Measurements from ENCODE around the gene PVALEF.
"Not testable (repeated sequence)": the region's sequence is repeated elsewhere in the genome, so short reads cannot be mapped to it uniquely, and the experiment has no call there.

Gene PVALEF

GRCh38 chr17:81144423-81144781 is 20.9 kb upstream of the PVALEF start:
- DNase-seq (ENCODE audit: low read depth), result no peak

GRCh38 chr17:81146208-81146607 is 19.1 kb upstream of the PVALEF start:
- DNase-seq (ENCODE audit: low read depth), result not testable (repeated sequence)

GRCh38 chr17:81147701-81148100 is 17.6 kb upstream of the PVALEF start:
- DNase-seq (ENCODE audit: low read depth), result no peak

GRCh38 chr17:81148571-81148970 is 16.7 kb upstream of the PVALEF start:
- DNase-seq (ENCODE audit: low read depth), result no peak

DNA sequence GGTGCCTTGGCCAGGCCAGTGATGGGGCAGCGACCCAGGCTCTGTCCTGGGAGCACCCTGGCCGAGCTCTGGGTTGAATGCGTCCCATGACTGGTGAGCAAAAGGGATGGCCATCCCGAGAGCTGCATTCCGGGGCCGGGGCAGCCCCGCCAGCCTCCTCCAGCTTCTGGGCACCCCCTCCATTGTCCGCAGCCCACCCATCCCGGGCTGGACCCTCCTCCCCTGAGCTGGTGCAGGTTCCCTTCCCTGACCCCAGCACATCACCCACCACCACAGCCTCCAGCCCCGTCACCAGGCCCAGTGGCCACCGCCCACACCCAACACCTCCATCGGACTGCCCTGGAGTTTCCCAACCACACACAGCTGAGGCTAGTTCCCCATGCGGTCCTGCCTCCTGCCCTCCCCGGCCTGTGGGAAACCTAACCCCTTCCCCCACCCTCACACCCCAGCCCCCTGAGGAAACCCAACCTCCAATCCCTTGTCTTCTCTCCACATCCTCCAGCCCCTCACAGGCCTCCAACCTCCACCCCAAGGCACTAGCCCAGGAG is 16.2 kb upstream of the PVALEF start:
- no peak for DNase-seq (ENCODE audit: low read depth)

- DNase-seq (ENCODE audit: low read depth), result no peak
These were observed 14.8 kb upstream of the PVALEF start for GRCh38 chr17:81150377-81151077.

DNA sequence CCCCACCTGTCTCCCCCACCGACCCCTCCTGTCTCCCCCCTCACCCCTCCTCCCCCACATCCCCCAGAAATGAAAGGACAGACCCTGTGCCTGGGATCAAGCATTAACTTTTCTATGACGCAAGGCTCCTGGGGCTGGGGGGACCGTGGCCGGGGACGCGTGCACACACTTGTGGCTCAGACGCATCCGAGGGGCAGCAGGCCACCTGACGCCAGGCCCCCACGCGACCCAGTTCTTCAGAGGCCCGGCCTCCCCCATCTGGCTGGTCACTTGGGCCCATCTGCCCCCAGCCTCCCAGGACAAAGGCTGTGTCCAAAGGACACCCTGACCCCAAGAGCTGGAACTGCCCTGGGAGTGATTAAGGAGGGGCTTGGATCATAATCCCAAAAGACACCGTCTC is 14.0 kb upstream of the PVALEF start:
- DNase-seq (ENCODE audit: low read depth), result no peak

- DNase-seq (ENCODE audit: low read depth), result no peak
These were observed 12.9 kb upstream of the PVALEF start for GRCh38 chr17:81152288-81152828.

GRCh38 chr17:81153340-81153803 is 11.9 kb upstream of the PVALEF start:
- no peak for DNase-seq (ENCODE audit: low read depth)

DNA sequence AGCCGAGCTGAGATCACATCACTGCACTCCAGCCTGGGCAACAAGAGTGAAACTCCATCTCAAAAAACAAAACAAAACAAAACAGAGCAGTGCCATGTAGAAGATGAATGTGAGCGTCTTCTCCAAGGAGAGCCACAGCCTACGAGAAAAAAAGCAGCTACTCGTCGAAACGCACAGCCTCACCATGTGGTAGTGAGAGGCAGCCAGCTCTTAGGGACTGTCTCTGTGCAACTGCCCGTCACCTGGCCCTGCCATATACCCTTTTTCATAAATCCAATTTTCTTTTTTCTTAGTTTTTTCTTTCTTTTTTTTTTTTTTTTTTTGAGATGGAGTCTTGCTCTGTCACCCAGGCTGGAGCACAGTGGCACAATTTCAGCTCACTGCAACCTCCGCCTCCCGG is 11.3 kb upstream of the PVALEF start:
- DNase-seq (ENCODE audit: low read depth), result not testable (repeated sequence)

DNA sequence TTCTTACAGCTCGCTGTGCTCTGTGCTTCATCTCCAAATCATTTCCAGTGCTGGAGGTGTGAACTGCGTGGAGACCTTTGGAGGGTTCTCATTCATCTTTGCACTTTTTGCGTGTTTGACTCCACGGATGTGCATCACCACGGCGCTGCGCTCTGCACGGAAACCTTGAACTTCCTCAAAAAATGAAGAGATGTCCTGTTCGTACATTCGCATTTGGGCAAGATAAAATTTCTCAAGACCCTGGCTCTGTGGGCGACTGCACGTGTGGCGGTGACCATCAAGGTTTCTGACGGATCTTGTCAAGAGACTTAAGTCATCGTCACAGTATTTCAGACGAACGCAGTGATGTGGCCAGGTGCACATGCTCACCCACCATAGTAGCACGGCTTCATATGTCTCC is 10.3 kb upstream of the PVALEF start:
- DNase-seq (ENCODE audit: low read depth), result no peak

GRCh38 chr17:81156866-81157805 is 8.2 kb upstream of the PVALEF start:
- no peak for DNase-seq (ENCODE audit: low read depth)

GRCh38 chr17:81157848-81158687 is 7.2 kb upstream of the PVALEF start:
- DNase-seq (ENCODE audit: low read depth), result no peak

DNA sequence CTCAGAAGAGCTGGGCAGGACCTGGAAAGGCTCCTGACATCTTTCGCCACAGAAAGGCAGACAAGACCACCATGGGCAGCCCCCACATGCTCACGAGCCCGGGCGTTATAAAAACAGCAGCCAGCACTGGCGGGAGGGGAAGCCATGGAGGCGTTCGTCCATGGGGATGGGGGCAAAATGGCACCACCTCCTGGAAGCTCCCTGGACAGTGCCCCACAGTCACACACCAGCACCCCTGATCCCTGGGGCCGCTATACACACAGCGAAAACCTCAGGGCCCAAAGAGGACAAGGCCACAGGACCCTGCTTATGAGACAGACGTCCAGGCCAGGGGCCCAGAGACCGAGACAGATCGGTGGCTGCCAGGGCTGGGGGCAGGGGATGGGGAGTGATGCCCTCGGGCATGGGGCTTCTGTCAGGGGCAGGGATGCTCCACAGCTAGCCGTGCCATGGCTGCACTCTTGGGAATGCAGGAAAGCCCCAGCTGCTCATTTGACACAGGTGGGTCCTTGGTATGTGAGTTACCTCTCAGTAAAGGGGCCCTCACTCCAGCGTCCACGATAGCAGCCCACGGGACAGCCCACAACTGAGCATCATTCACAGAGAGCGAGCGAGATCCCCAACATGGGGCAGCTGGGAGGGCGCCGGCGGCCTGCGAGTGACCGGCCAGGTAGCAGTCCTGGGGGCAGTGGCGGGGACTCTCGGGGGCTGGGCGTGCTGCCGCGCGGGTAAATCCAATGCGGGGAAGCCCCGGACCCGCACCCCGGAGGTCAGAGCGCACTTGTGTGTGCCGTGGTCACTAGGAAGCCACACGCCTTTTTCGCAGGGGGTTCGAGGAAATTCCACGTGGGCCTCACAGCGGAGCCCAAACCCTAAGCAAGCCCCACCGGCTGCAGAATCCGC is 6.4 kb upstream of the PVALEF start:
- no peak for DNase-seq (ENCODE audit: low read depth)

GRCh38 chr17:81159611-81160265 is 5.6 kb upstream of the PVALEF start:
- no peak for DNase-seq (ENCODE audit: low read depth)

DNA sequence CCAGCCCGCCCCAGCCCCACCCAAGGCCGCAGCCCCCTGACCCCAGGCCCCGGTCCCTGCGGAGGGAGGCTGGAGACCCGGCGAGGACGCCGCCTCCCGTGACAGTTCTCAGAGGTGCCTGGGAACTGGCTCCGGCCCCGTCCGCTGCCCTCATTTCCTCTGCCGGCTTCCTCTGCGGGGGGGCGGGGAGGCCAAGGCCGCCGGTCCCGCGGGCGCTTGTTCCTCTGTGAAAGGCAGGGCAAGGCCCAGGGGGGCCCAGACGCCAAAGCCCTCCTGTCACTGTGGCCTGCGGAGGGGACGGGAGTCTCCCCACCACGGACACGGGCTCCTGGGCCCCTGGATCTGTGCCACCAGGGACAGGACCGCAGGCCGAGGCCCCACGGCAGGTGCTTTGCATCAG is 5.0 kb upstream of the PVALEF start:
- DNase-seq (ENCODE audit: low read depth), result no peak

DNA sequence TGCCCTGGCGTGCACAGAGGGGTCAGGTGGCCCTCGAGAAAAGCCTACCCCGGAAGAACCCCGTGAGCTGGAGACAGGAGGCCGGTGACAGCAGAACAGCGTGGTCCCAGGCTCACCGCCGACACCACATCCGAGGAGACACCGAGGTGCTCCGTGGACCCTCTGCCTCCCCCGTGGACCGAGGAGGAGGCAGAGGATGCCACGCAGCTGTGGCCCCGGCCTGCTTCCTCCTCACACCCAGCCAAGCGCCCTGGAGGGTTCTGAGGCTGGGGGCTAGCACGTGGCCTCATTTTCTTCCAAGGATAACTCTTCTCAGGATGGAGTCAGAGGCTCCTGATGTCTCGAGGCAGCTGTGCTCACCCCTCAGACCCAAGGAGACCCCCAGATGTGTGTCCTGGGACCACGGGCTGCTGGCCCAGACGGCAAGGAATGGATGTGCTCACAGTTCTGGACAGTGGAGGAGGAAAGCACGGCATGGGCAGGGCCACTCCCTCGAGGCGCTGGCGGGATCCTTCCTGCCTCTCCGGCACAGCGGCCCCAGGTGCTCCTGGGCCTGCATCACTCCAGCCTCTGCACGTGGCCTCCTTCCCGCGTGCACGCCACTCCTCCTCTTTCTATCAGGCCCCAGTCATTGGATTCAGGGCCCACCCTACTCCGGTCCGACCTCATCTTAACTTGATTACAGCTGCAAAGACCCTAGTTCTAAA is 4.4 kb upstream of the PVALEF start:
- DNase-seq (ENCODE audit: low read depth), result no peak

DNA sequence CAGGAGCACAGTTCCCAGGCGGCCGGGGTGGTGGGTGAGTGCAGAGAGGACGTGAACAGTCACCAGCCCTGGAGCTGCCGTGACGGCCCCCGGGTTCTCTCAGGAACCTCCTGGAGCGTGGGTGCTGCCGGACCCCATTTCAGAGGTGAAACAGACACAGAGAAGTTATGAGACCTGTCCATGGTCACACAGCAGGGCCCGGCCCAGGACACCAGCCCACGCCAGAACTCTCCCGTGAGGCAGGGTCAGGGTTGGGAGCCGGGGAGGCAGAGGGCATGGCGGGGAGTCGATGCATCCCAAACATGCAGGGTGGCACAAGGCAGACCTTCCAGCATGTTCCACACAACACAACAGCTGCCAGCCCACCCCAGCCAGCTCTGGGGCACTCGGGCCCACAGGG is 3.8 kb upstream of the PVALEF start:
- no peak for DNase-seq (ENCODE audit: low read depth)

GRCh38 chr17:81161972-81162371 is 3.3 kb upstream of the PVALEF start:
- DNase-seq (ENCODE audit: low read depth), result no peak

DNA sequence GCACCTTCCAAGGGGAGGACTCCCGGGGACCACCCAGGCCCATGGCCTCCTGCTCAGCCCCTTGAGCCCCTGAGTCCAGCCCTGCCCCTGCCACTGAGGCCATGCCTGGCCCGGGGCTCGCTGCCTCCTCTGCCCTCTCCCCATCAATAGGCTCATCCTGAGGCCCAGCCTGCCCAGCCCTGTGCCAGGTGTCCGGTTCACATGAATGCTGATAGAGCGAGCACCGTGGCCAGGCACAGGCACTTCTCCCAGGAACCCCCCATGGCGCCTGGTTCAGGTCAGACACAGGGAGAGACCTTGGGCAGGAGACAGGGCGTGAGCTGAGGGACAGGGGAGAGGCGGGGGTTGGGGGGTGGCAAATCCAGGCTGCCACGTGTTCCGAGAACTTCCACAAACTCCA is 2.8 kb upstream of the PVALEF start:
- DNase-seq (ENCODE audit: low read depth), result no peak
